Neural cell (in vitro differentiated cells): ENCODE measurements around the gene NEK5.
"Not testable (repeated sequence)": the region's sequence is repeated elsewhere in the genome, so short reads cannot be mapped to it uniquely, and the experiment has no call there.

Experiments used
- CTCF ChIP-seq: fragments of 450-650 bp; IDR thresholded peaks from 2 replicates; pipeline ENCODE4 v1.5.1; 2014; ENCODE audit warnings: antibody characterized with exemption, mild to moderate bottlenecking, moderate library complexity; ENCODE audit not compliant: poor library complexity, severe bottlenecking
- EP300 ChIP-seq: fragments of 450-650 bp; conservative IDR thresholded peaks from 2 replicates; pipeline ENCODE4 v1.6.1; 2014; ENCODE audit warnings: antibody characterized with exemption, mild to moderate bottlenecking, moderate library complexity; ENCODE audit not compliant: poor library complexity, severe bottlenecking
- MXI1 ChIP-seq: fragments of 450-650 bp; conservative IDR thresholded peaks from 2 replicates; pipeline ENCODE4 v1.6.1; 2014; ENCODE audit warnings: antibody characterized with exemption, mild to moderate bottlenecking; ENCODE audit not compliant: poor library complexity, severe bottlenecking
- POLR2AphosphoS5 ChIP-seq: IDR thresholded peaks from 2 replicates; pipeline ENCODE4 v1.6.1; 2012
- RAD21 ChIP-seq: fragments of 450-650 bp; conservative IDR thresholded peaks from 2 replicates; pipeline ENCODE4 v1.6.1; 2014; ENCODE audit warnings: antibody characterized with exemption, mild to moderate bottlenecking, moderate library complexity

- not testable (repeated sequence) for TF ChIP-seq EP300, CTCF, MXI1, POLR2AphosphoS5, RAD21
These were observed 49.0 kb downstream of the NEK5 start for GRCh38 chr13:52079891-52080290.
